ENCODE measurements around the gene MTMR12. TPM values are rescaled to one million over a fixed set of nuclear protein-coding genes. Genes with fewer than 3 reads are reported as not detected.
"Not testable (repeated sequence)": the region's sequence is repeated elsewhere in the genome, so short reads cannot be mapped to it uniquely, and the experiment has no call there.

MTMR12 gene
- total and polyA plus RNA-seq, 3 donors from 2014 or later, result 53.6 to 64.0 (median 59.2) TPM

DNA sequence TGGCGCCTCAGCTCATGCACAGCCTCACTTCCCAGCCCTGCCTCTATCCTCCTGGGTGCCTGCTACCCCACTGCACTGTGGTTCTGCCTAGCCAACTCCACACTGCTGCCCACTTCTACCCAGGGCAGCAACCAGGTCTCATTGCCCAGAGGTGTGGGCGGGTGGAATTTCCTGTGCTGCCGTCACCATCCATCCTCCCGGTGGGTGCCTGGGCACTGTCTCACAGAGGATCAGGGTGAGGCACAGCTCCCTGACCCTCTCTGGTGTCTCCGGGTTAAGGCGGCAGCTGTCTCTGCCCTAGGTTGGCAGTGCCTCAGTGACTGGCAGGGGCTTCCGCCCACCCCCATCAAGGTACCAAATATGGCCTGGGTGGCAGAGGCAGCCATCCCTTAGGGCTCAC, 4.3 kb upstream of the MTMR12 start:
- Histone ChIP-seq H3K27me3 (no peaks in the 10 kb centered on the region), H3K9me3 (no peaks in the 10 kb centered on the region), H3K27ac (no peak overlapping the region), H3K36me3 (ENCODE audit: low read depth, missing control alignments) (no peaks in the 10 kb centered on the region), H3K4me1 (peaks cover 3% of the 10 kb centered on the region), H3K4me3 (no peak overlapping the region)
- TF ChIP-seq POLR2A (IDR thresholded peaks at IDR 0.05) (no peak), CTCF (IDR thresholded peaks at IDR 0.05) (no peak)
- DNase-seq, result no peak
- intact Hi-C loops (cut with DNase I; ENCODE audit: low total_unique reads), result no loop called here
- WGBS, 2 donors, result 76 to 90% methylated on average over 4 to 7 of the region's 7 CpGs

- Histone ChIP-seq H3K27ac (no peak overlapping the region), H3K27me3 (no peaks in the 10 kb centered on the region), H3K36me3 (ENCODE audit: low read depth, missing control alignments) (no peaks in the 10 kb centered on the region), H3K9me3 (no peaks in the 10 kb centered on the region), H3K4me1 (peaks cover 10% of the 10 kb centered on the region), H3K4me3 (no peak overlapping the region)
- intact Hi-C loops (cut with DNase I; ENCODE audit: low total_unique reads), result no loop called here
- DNase-seq, result no peak
- no peak for TF ChIP-seq CTCF (IDR thresholded peaks at IDR 0.05)
- TF ChIP-seq POLR2A (IDR thresholded peaks at IDR 0.05), result no peak
- WGBS, 2 donors, result 77 to 78% methylated on average over 8 of the region's 8 CpGs
Observed at GRCh38 chr5:32315221-32316014, 2.7 kb upstream of the MTMR12 start.

DNA sequence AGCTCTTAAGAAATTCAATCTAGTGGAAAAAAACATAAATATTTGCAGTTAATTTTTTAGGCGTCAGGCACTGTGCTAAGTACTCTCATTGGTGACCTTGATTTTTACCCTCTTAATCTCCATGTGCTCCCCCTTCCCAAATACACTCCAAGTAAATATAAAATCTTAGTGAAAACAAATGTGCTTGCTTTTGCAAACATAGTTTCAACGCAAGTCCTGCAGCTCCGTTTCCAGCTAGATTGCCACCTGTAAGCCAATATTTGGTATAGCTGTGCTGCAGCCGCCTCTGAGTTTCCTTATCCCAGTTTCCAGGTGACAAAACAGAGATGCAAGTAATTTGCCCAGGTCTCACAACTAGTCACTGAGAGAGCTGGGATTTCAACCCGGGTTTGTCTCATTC, 1.9 kb upstream of the MTMR12 start:
- WGBS, 2 donors, result 43 to 51% methylated on average over 5 of the region's 5 CpGs
- no peak for DNase-seq
- H3K27ac ChIP-seq, result no peak overlapping the region

GRCh38 chr5:32314152-32314488, 1.4 kb upstream of the MTMR12 start:
- intact Hi-C loops (cut with DNase I; ENCODE audit: low total_unique reads); DNase-seq; H3K36me3 ChIP-seq (ENCODE audit: low read depth, missing control alignments); H3K9me3 ChIP-seq; H3K27me3 ChIP-seq; H3K27ac ChIP-seq: not testable (repeated sequence)
- Histone ChIP-seq H3K4me1 (peaks cover 23% of the 10 kb centered on the region), H3K4me3 (peak overlapping the region in 1 of 2 donors; percentile 62)
- WGBS, 2 donors, result 54 to 73% methylated on average over 10 of the region's 10 CpGs

More for the DNA sequence above, 1.9 kb upstream of the MTMR12 start:
- Histone ChIP-seq H3K4me1 (peaks cover 18% of the 10 kb centered on the region), H3K27me3 (no peaks in the 10 kb centered on the region), H3K4me3 (no peak overlapping the region), H3K36me3 (ENCODE audit: low read depth, missing control alignments) (no peaks in the 10 kb centered on the region), H3K9me3 (no peaks in the 10 kb centered on the region)
- intact Hi-C loops (cut with DNase I; ENCODE audit: low total_unique reads), result no loop called here
- TF ChIP-seq POLR2A (IDR thresholded peaks at IDR 0.05), result no peak

DNA sequence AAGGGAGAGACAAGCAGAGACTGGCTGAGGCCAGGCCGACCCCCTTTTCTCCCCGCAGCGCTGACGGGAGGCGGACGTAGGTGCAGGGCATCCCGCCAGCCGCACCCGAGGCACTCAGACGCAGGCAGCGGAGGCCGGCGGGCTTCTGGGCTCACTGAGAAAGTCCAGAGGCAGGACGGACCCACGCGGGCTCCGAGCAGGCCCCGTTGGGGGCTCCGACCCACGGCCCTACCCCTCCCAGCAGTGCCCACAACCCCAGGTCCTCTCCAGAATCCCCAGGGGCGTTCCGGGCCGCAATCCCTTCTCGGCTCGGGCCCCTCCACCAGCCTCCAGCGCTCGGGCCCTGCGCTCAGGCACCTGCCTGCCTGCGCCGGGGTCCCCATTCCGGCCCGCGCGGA, 543 bp downstream of the MTMR12 start:
- peak overlapping the region; percentile 88 to 99 for H3K4me3 ChIP-seq
- H3K27ac ChIP-seq, result peak overlapping the region; percentile 87 to 98
- intact Hi-C loops (cut with DNase I; ENCODE audit: low total_unique reads), result no loop called here
- peak; percentile 81 for DNase-seq
- H3K36me3 ChIP-seq (ENCODE audit: low read depth, missing control alignments), result no peaks in the 10 kb centered on the region
- TF ChIP-seq CTCF (IDR thresholded peaks at IDR 0.05) (no peak), POLR2A (IDR thresholded peaks at IDR 0.05) (no peak)
- 0% methylated on average over 6 to 32 of the region's 34 CpGs for WGBS, 2 donors
- peaks cover 32% of the 10 kb centered on the region for H3K4me1 ChIP-seq
- no peaks in the 10 kb centered on the region for H3K9me3 ChIP-seq
- no peaks in the 10 kb centered on the region for H3K27me3 ChIP-seq
